ENCODE data around the gene NAPSA. TPM values are rescaled to one million over a fixed set of nuclear protein-coding genes. Genes with fewer than 3 reads are reported as not detected.
"Not testable (repeated sequence)": the region's sequence is repeated elsewhere in the genome, so short reads cannot be mapped to it uniquely, and the experiment has no call there.

NAPSA gene
- total RNA-seq, 2 experiments from 2014 or later = 44.0 to 63.4 TPM

- intact Hi-C loops (cut with DNase I, micrococcal nuclease) = no loop called here
- H3K4me1 Mint-ChIP-seq = no peaks in the 10 kb centered on the region
- ATAC-seq (no peak), DNase-seq (no peak)
- H3K9me3 Mint-ChIP-seq (ENCODE audit: low read depth) = no peaks in the 10 kb centered on the region
- peaks cover 34% of the 10 kb centered on the region for H3K36me3 Mint-ChIP-seq (ENCODE audit: low read depth)
- ChIA-PET CTCF (interaction anchor here (0.9 to 1.4 kb wide), 2 partner anchors 30 to 157 kb away, joined by 3 to 5 read pairs; no protein-coding TSS in a partner anchor), POLR2A (no interaction called here)
- no peak overlapping the region for H3K27ac Mint-ChIP-seq
- no peak overlapping the region for H3K4me3 Mint-ChIP-seq
- H3K27me3 Mint-ChIP-seq = no peaks in the 10 kb centered on the region
These were observed 33.4 kb upstream of the NAPSA start for GRCh38 chr19:50398675-50399367.

- ATAC-seq = no peak
- peaks cover 39% of the 10 kb centered on the region for H3K36me3 Mint-ChIP-seq (ENCODE audit: low read depth)
- no peak for DNase-seq
- H3K27ac Mint-ChIP-seq = no peak overlapping the region
- CTCF ChIA-PET = no interaction called here
- no peaks in the 10 kb centered on the region for H3K4me1 Mint-ChIP-seq
- H3K9me3 Mint-ChIP-seq (ENCODE audit: low read depth) = no peaks in the 10 kb centered on the region
- POLR2A ChIA-PET = no interaction called here
- H3K4me3 Mint-ChIP-seq = no peak overlapping the region
- H3K27me3 Mint-ChIP-seq = no peaks in the 10 kb centered on the region
- intact Hi-C loops (cut with DNase I, micrococcal nuclease) = no loop called here
These were observed 28.6 kb upstream of the NAPSA start for GRCh38 chr19:50394017-50394416.

GRCh38 chr19:50393589-50393988 lies 28.1 kb upstream of the NAPSA start:
- Mint-ChIP-seq H3K4me1 (no peaks in the 10 kb centered on the region), H3K36me3 (ENCODE audit: low read depth) (peaks cover 36% of the 10 kb centered on the region), H3K9me3 (ENCODE audit: low read depth) (no peaks in the 10 kb centered on the region), H3K27me3 (no peaks in the 10 kb centered on the region), H3K27ac (no peak overlapping the region), H3K4me3 (no peak overlapping the region)
- ATAC-seq (no peak), DNase-seq (no peak)
- ChIA-PET POLR2A (no interaction called here), CTCF (no interaction called here)
- intact Hi-C loops (cut with DNase I, micrococcal nuclease) = no loop called here

- H3K27me3 Mint-ChIP-seq = no peaks in the 10 kb centered on the region
- no peak overlapping the region for H3K27ac Mint-ChIP-seq
- POLR2A ChIA-PET = no interaction called here
- intact Hi-C loops (cut with DNase I, micrococcal nuclease) = no loop called here
- CTCF ChIA-PET = no interaction called here
- peaks cover 36% of the 10 kb centered on the region for H3K36me3 Mint-ChIP-seq (ENCODE audit: low read depth)
- no peaks in the 10 kb centered on the region for H3K9me3 Mint-ChIP-seq (ENCODE audit: low read depth)
- H3K4me3 Mint-ChIP-seq = no peak overlapping the region
- ATAC-seq (no peak), DNase-seq (no peak)
- H3K4me1 Mint-ChIP-seq = peaks cover 2% of the 10 kb centered on the region
These were observed 27.3 kb upstream of the NAPSA start for GRCh38 chr19:50392759-50393158.

DNA sequence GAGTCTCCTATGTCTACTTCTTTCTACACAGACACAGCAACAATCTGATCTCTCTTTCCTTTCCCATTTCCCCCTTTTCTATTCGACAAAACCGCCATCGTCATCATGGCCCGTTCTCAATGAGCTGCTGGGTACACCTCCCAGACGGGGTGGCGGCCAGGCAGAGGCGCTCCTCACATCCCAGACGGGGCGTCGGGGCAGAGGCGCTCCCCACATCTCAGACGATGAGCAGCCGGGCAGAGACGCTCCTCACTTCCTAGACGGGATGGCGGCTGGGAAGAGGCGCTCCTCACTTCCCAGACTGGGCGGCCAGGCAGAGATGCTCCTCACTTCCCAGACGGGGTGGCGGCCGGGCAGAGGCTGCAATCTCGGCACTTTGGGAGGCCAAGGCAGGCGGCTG lies 25.5 kb upstream of the NAPSA start:
- CTCF ChIA-PET; H3K27ac Mint-ChIP-seq; H3K27me3 Mint-ChIP-seq; H3K4me3 Mint-ChIP-seq; DNase-seq; intact Hi-C loops (cut with DNase I, micrococcal nuclease); H3K4me1 Mint-ChIP-seq; ATAC-seq; H3K9me3 Mint-ChIP-seq (ENCODE audit: low read depth); POLR2A ChIA-PET: not testable (repeated sequence)
- peaks cover 44% of the 10 kb centered on the region for H3K36me3 Mint-ChIP-seq (ENCODE audit: low read depth)

DNA sequence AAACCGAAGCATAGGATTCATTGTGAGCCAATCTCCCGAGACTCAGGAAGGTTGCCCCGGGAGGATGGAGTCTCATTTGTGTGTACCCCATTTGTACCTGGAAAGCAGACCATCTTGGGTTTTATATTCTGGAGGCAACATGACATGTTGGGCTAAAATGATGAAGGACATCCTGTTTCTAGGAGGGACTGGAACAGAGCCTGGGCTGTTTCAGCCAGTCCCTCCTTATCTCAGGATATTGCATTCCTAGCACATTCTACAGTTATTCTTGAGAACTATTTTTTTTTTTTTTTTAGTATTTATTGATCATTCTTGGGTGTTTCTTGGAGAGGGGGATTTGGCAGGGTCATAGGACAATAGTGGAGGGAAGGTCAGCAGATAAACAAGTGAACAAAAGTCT lies 24.9 kb upstream of the NAPSA start:
- H3K9me3 Mint-ChIP-seq (ENCODE audit: low read depth); H3K27me3 Mint-ChIP-seq; ATAC-seq; DNase-seq; CTCF ChIA-PET; POLR2A ChIA-PET; H3K4me3 Mint-ChIP-seq; intact Hi-C loops (cut with DNase I, micrococcal nuclease); H3K27ac Mint-ChIP-seq; H3K4me1 Mint-ChIP-seq: not testable (repeated sequence)
- H3K36me3 Mint-ChIP-seq (ENCODE audit: low read depth) = peaks cover 44% of the 10 kb centered on the region

GRCh38 chr19:50387868-50388245 lies 22.4 kb upstream of the NAPSA start:
- Mint-ChIP-seq H3K36me3 (ENCODE audit: low read depth) (peaks cover 42% of the 10 kb centered on the region), H3K27me3 (no peaks in the 10 kb centered on the region), H3K27ac (no peak overlapping the region), H3K4me1 (peaks cover 27% of the 10 kb centered on the region), H3K9me3 (ENCODE audit: low read depth) (no peaks in the 10 kb centered on the region), H3K4me3 (no peak overlapping the region)
- intact Hi-C loops (cut with DNase I, micrococcal nuclease) = no loop called here
- no peak for ATAC-seq
- DNase-seq = no peak
- ChIA-PET CTCF (no interaction called here), POLR2A (interaction anchor here (0.5 to 0.7 kb wide), 2 partner anchors 13 to 391 kb away, joined by 3 to 5 read pairs; no protein-coding TSS in a partner anchor)

GRCh38 chr19:50387176-50387867 lies 21.9 kb upstream of the NAPSA start:
- no peak overlapping the region for H3K27ac Mint-ChIP-seq
- no peaks in the 10 kb centered on the region for H3K9me3 Mint-ChIP-seq (ENCODE audit: low read depth)
- ChIA-PET POLR2A (interaction anchor here (0.5 kb wide), 1 partner anchor 392 kb away, joined by 5 read pairs; no protein-coding TSS in a partner anchor), CTCF (interaction anchor here (0.8 to 1.0 kb wide), 2 partner anchors 34 to 251 kb away, joined by 3 read pairs; no protein-coding TSS in a partner anchor)
- no peaks in the 10 kb centered on the region for H3K27me3 Mint-ChIP-seq
- no peak overlapping the region for H3K4me3 Mint-ChIP-seq
- peaks cover 38% of the 10 kb centered on the region for H3K36me3 Mint-ChIP-seq (ENCODE audit: low read depth)
- DNase-seq = no peak
- intact Hi-C loops (cut with DNase I, micrococcal nuclease) = no loop called here
- ATAC-seq = no peak
- peaks cover 27% of the 10 kb centered on the region for H3K4me1 Mint-ChIP-seq

DNA sequence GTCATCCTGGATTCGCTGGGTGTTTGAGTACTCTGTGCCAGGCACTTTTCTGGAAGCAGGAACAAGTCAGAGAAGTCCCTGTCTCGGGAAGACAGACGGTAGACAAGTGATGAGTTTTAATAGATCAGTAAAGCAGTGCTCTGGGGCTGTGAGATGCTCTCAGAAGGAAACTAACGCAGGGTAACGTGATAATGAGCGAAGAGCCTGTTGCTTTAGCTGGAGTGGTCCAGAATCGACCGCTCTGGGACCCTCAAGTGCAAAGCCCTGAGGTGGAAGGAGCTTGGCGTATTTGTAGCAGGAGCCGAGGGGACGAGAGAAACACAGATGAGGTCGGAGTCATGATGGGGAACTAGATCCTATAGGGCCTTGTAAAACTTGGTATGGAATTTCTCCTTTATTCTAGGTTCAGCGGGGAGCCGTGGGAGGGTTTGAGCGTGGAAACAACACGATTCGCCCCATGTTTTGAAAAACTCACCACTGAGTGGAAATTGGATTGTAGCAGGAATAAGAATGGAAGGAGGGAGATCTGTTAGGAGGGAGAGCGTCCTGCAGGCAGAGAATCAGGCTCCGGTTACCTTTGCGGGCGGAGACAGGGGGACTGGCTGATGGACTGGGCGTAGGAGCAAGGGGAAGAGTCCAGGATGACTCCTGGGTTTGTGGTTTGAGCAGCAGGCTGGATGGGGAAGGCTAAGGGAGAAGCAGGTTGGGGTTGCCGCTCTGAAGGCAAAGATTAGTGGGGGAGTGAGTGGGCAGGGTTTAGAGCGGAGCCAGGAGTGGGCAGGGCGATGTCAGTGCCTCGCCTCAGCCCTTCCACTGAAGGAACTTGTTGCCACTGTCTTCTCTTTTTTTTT lies 19.5 kb upstream of the NAPSA start:
- Mint-ChIP-seq H3K27ac (peak overlapping the region; percentile 93), H3K9me3 (ENCODE audit: low read depth) (no peaks in the 10 kb centered on the region), H3K4me1 (peaks cover 27% of the 10 kb centered on the region), H3K4me3 (peak overlapping the region; percentile 99), H3K27me3 (no peaks in the 10 kb centered on the region), H3K36me3 (ENCODE audit: low read depth) (peaks cover 38% of the 10 kb centered on the region)
- ATAC-seq (no peak), DNase-seq (no peak)
- intact Hi-C loops (cut with DNase I, micrococcal nuclease) = loop anchor here (1.0 to 2.0 kb wide), 14 partner anchors 9 to 744 kb away; partner anchors contain the start of genes JOSD2 (in 2 of the 2), NR1H2 (in 2 of the 2), CTU1 (in 1 of the 2) and EMC10 (in 1 of the 2)
- CTCF ChIA-PET = interaction anchor here (0.6 to 1.2 kb wide), 6 partner anchors 16 to 1977 kb away, joined by 3 to 4 read pairs (median 3); no protein-coding TSS in a partner anchor
- POLR2A ChIA-PET = interaction anchor here (0.5 to 1.3 kb wide), 7 partner anchors 9 to 392 kb away, joined by 3 to 6 read pairs (median 3); partner anchors contain the start of genes JOSD2 and NR1H2

GRCh38 chr19:50383852-50384684 lies 18.6 kb upstream of the NAPSA start, which contains the start of gene POLD1:
Gene POLD1 (plus strand): TSS chr19:50384347. CDS start chr19:50398852, 14,505 bp downstream.
- ATAC-seq (peak; percentile 92), DNase-seq (peak; percentile 100)
- Mint-ChIP-seq H3K27me3 (no peaks in the 10 kb centered on the region), H3K4me1 (peaks cover 27% of the 10 kb centered on the region), H3K36me3 (ENCODE audit: low read depth) (peaks cover 47% of the 10 kb centered on the region), H3K4me3 (peak within 1 kb of the TSS; percentile 99), H3K9me3 (ENCODE audit: low read depth) (no peaks in the 10 kb centered on the region), H3K27ac (peak within 1 kb of the TSS; percentile 93)
- POLR2A ChIA-PET = interaction anchor here (0.6 to 1.3 kb wide), 7 partner anchors 8 to 393 kb away, joined by 3 to 6 read pairs (median 3); partner anchors contain the start of genes JOSD2 and NR1H2
- CTCF ChIA-PET = interaction anchor here (0.6 to 1.2 kb wide), 6 partner anchors 15 to 1976 kb away, joined by 3 to 4 read pairs (median 3); no protein-coding TSS in a partner anchor
- intact Hi-C loops (cut with DNase I, micrococcal nuclease) = loop anchor here (1.0 to 2.0 kb wide), 14 partner anchors 8 to 743 kb away; partner anchors contain the start of genes JOSD2 (in 2 of the 2), NR1H2 (in 2 of the 2), CTU1 (in 1 of the 2) and EMC10 (in 1 of the 2)
